ENCODE measurements around the gene GALNT17.

GALNT17 gene

DNA sequence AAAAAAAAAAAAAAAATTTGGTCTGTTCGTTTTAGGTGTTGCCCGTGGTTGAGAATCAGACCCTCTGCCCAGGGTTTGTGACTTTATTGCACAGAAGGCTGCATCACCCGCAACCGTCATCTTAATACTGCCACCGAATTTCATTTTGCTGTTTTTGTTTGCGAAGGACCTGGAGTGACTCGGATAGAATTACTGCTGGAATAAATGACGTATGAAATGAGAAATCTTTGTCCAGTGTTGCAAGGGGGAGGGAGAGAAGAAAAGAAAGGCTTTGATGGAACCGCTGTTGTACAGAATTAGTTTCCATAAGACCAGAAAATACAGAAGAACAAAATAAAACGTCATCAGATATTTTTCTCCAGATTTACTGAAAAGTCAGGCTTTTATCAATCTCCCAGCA, 103.3 kb downstream of the GALNT17 start:
- POLR2A ChIA-PET, result no interaction called here
- DNase-seq (ENCODE audit: low read depth, low spot score), result no peak
- CTCF ChIA-PET, result no interaction called here
- H3K4me3 ChIP-seq (ENCODE audit: low read depth, low read length), result no peak overlapping the region
- TF ChIP-seq CTCF (IDR thresholded peaks at IDR 0.05; ENCODE audit: insufficient read depth, low read length, missing control alignments), result no peak

- no peak for TF ChIP-seq CTCF (IDR thresholded peaks at IDR 0.05; ENCODE audit: insufficient read depth, low read length, missing control alignments)
- no peak for DNase-seq (ENCODE audit: low read depth, low spot score)
- POLR2A ChIA-PET, result no interaction called here
- CTCF ChIA-PET, result no interaction called here
- no peak overlapping the region for H3K4me3 ChIP-seq (ENCODE audit: low read depth, low read length)
Measured at GRCh38 chr7:71236230-71237105, 104.5 kb downstream of the GALNT17 start.

- no peak for DNase-seq (ENCODE audit: low read depth, low spot score)
- no peak overlapping the region for H3K4me3 ChIP-seq (ENCODE audit: low read depth, low read length)
- ChIA-PET POLR2A (no interaction called here), CTCF (no interaction called here)
- TF ChIP-seq CTCF (IDR thresholded peaks at IDR 0.05; ENCODE audit: insufficient read depth, low read length, missing control alignments), result no peak
Measured at GRCh38 chr7:71237945-71238344, 106.0 kb downstream of the GALNT17 start.

DNA sequence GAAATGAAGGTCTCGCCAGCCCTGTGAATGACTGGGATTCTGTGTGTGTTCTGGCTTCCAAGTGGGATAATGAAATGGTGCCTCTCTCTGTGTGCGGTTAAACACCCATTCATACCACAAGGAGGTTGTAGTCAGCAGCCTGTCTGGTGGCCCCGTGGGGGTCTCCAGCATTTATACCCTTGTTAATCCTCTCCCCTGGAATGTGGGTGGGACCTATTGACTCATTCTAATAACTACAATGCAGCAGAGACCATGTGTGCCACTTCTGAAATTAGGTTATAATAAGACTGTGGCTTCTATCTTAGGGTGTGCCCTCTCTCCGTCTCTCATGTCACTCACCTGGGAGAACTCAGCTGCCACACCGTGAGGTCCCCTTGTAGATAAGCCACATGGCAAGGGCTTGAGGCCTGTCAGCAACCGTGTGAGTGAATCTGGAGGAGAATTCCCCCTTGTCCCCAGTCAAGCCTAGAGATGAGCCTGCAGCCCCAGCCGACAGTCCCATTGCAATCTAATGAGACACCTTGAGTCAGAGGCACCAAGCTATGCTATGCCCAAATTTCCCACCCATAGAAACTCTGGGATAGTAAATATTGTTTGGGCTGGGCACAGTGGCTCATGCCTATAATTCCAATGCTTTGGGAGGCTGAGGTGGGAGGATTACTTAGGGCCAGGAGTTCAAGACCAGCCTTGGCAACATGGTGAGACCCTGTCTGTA, 106.8 kb downstream of the GALNT17 start:
- no peak for TF ChIP-seq CTCF (IDR thresholded peaks at IDR 0.05; ENCODE audit: insufficient read depth, low read length, missing control alignments)
- H3K4me3 ChIP-seq (ENCODE audit: low read depth, low read length), result no peak overlapping the region
- ChIA-PET POLR2A (no interaction called here), CTCF (interaction anchor here (0.6 kb wide), 1 partner anchor 1250 kb away, joined by 4 read pairs; no protein-coding TSS in a partner anchor)
- DNase-seq (ENCODE audit: low read depth, low spot score), result no peak

- ChIA-PET POLR2A (no interaction called here), CTCF (interaction anchor here (0.6 kb wide), 1 partner anchor 1249 kb away, joined by 4 read pairs; no protein-coding TSS in a partner anchor)
- H3K4me3 ChIP-seq (ENCODE audit: low read depth, low read length), result no peak overlapping the region
- no peak for TF ChIP-seq CTCF (IDR thresholded peaks at IDR 0.05; ENCODE audit: insufficient read depth, low read length, missing control alignments)
- no peak for DNase-seq (ENCODE audit: low read depth, low spot score)
Measured at GRCh38 chr7:71239586-71240268, 107.8 kb downstream of the GALNT17 start.
